SIG-M5 treated with dmso at 0.1 percent for 504 hours (cell line): ENCODE results near the gene LGI1.

Source experiments
- DNase-seq: peaks from one replicate; lab custom pipeline; 2025; ENCODE audit not compliant: unreplicated experiment; lab: John Stamatoyannopoulos, UW

The LGI1 gene

DNA sequence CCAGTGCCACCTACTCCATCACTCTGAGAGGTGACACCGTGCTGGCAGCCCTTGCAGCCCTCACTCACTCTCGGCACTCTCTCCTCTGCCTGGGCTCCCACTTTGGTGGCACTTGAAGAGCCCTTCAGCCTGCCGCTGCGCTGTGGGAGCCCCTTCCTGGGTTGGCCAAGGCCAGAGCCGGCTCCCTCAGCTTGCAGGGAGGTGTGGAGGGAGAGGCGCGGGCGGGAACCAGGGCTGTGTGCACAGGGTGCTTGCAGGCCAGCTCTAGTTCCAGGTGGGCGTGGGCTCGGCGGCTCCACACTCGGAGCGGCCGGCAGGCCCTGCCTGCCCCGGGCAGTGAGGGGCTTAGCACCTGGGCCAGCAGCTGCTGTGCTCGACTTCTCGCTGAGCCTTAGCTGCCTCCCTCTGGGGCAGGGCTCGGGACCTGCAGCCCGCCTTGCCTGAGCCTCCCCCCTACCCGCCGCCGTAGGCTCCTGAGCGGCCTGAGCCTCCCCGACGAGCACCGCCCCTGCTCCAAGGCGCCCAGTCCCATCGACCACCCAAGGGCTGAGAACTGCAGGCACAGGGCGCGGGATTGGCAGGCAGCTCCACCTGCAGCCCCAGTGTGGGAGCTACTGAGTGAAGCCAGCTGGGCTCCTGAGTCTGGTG is 87.4 kb downstream of the LGI1 start:
- DNase-seq, result no peak
